ENCODE measurements around the gene ACVR1.

The ACVR1 gene

GRCh38 chr2:157793053-157793612, 83.0 kb downstream of the ACVR1 start:
- DNase-seq, result no peak

GRCh38 chr2:157792335-157793052, 83.6 kb downstream of the ACVR1 start:
- DNase-seq, result no peak

- no peak for DNase-seq
Observed at GRCh38 chr2:157790780-157791179, 85.3 kb downstream of the ACVR1 start.

GRCh38 chr2:157789933-157790511, 86.1 kb downstream of the ACVR1 start:
- DNase-seq, result peak in 4 of 58 donors; percentile 3 to 61 (median 9)

GRCh38 chr2:157789256-157789655, 86.9 kb downstream of the ACVR1 start:
- DNase-seq, result no peak

GRCh38 chr2:157788201-157788600, 87.9 kb downstream of the ACVR1 start:
- no peak for DNase-seq

GRCh38 chr2:157787364-157787938, 88.7 kb downstream of the ACVR1 start:
- no peak for DNase-seq

GRCh38 chr2:157786663-157787363, 89.3 kb downstream of the ACVR1 start:
- DNase-seq, result no peak

GRCh38 chr2:157785866-157786662, 90.1 kb downstream of the ACVR1 start:
- DNase-seq, result no peak

GRCh38 chr2:157785200-157785599, 90.9 kb downstream of the ACVR1 start:
- DNase-seq, result no peak

GRCh38 chr2:157784823-157785175, 91.3 kb downstream of the ACVR1 start:
- DNase-seq, result no peak

GRCh38 chr2:157784169-157784822, 91.8 kb downstream of the ACVR1 start:
- peak in 23 of 58 donors; percentile 4 to 62 (median 17) for DNase-seq

GRCh38 chr2:157783245-157783644, 92.9 kb downstream of the ACVR1 start:
- DNase-seq, result no peak

GRCh38 chr2:157782057-157782845, 93.9 kb downstream of the ACVR1 start:
- peak in 1 of 58 donors; percentile 17 for DNase-seq

GRCh38 chr2:157780211-157780610, 95.9 kb downstream of the ACVR1 start:
- no peak for DNase-seq

GRCh38 chr2:157779794-157780193, 96.3 kb downstream of the ACVR1 start:
- DNase-seq, result no peak

- DNase-seq, result peak in 14 of 58 donors; percentile 3 to 41 (median 12)
Observed at GRCh38 chr2:157777427-157777826, 98.7 kb downstream of the ACVR1 start.

- DNase-seq, result no peak
Observed at GRCh38 chr2:157771234-157771633, 104.9 kb downstream of the ACVR1 start.

GRCh38 chr2:157769856-157770255, 106.3 kb downstream of the ACVR1 start:
- no peak for DNase-seq

- no peak for DNase-seq
Observed at GRCh38 chr2:157764386-157764785, 111.7 kb downstream of the ACVR1 start.
